ENCODE measurements around the gene TASOR. TPM values are rescaled to one million over a fixed set of nuclear protein-coding genes. Genes with fewer than 3 reads are reported as not detected.

The TASOR gene
- total and polyA plus RNA-seq, 2 of the 8 experiments (the other 6 are each of a cell fraction or from before 2014, with no cell fraction given) = 12.2 to 45.5 TPM

DNA sequence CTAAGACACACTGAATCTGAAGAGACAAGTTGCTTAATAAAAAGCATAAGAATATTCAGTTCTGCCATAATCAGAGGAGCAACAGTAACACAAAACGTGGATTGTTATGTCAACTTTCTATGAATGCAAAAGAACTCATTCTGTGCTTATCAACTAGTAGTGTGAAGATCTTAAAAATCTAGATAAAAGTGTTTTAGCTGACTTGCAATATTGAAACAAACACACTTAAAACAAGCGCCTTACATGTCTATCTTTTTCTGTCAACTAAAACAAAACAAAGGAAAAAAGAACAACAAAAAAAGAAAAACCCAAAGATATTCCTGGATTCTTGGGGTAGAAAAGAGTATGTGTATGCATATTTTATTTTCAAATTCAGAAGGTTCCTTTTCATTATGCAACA is 37.7 kb downstream of the TASOR start:
- H4K8ac ChIP-seq (ENCODE audit: extremely low read depth, insufficient read depth, low read length) = no peak overlapping the region
- H2BK20ac ChIP-seq (ENCODE audit: low read length) = no peak overlapping the region
- H3K9me3 ChIP-seq (ENCODE audit: insufficient read depth in 2 of 2, low read depth in 1 of 2, low read length in 1 of 2) = no peaks in the 10 kb centered on the region
- H3K23ac ChIP-seq (ENCODE audit: insufficient read length) = no peak overlapping the region
- H3K9ac ChIP-seq (replicated peaks in 1 of 4; ENCODE audit: extremely low read depth in 1 of 4, low read depth in 3 of 4, low read length in 3 of 4) = no peak overlapping the region
- H3K4ac ChIP-seq (replicated peaks; ENCODE audit: insufficient read length, low read depth, low read length) = no peak overlapping the region
- no peak overlapping the region for H2BK120ac ChIP-seq (replicated peaks; ENCODE audit: low read depth, low read length)
- H2BK12ac ChIP-seq (ENCODE audit: low read depth, low read length) = no peak overlapping the region
- H3K36me3 ChIP-seq (ENCODE audit: control insufficient read depth in 2 of 4, insufficient read depth in 4 of 4, low read length in 3 of 4) = peaks cover 2 to 45% (median 15%) of the 10 kb centered on the region in 4 experiments; a peak in 7 of 8 replicates
- no peaks in the 10 kb centered on the region for H3K27me3 ChIP-seq (replicated peaks in 1 of 4; ENCODE audit: control insufficient read depth in 3 of 4, extremely low read depth in 1 of 4, insufficient read depth in 3 of 4, low read length in 3 of 4)
- H2BK5ac ChIP-seq (ENCODE audit: low read depth, low read length) = no peak overlapping the region
- CTCF ChIA-PET (ENCODE audit: partially characterized antibody) = no interaction called here
- no peaks in the 10 kb centered on the region for H3K4me1 ChIP-seq (replicated peaks in 1 of 4; ENCODE audit: control insufficient read depth in 3 of 4, insufficient read depth in 4 of 4, low read length in 3 of 4)
- no peak overlapping the region for H2BK15ac ChIP-seq (ENCODE audit: low read length)
- POLR2A ChIA-PET (ENCODE audit: partially characterized antibody) = no interaction called here
- no peak overlapping the region for H2AFZ ChIP-seq (ENCODE audit: low read length)
- TF ChIP-seq GTF2F1 (IDR thresholded peaks at IDR 0.05; ENCODE audit: borderline replicate concordance, low read depth, low read length) (no peak), EGR1 (IDR thresholded peaks at IDR 0.05; ENCODE audit: borderline replicate concordance, low read depth, low read length) (no peak), TAF1 (IDR thresholded peaks at IDR 0.05; ENCODE audit: low read depth, low read length) (no peak), TCF12 (IDR thresholded peaks at IDR 0.05; ENCODE audit: low read depth, low read length) (no peak), NRF1 (IDR thresholded peaks at IDR 0.05; ENCODE audit: low read depth, low read length) (no peak), RAD21 (IDR thresholded peaks at IDR 0.05 in 1 of 2, conservative IDR thresholded peaks at IDR 0.05 in 1 of 2; ENCODE audit: low read depth in 2 of 2, low read length in 2 of 2) (no peak), YY1 (IDR thresholded peaks at IDR 0.05; ENCODE audit: low read depth, low read length) (no peak), HDAC2 (IDR thresholded peaks at IDR 0.05; ENCODE audit: borderline replicate concordance in 1 of 2, low read depth in 2 of 2, low read length in 2 of 2) (no peak), SAP30 (IDR thresholded peaks at IDR 0.05; ENCODE audit: insufficient read depth, insufficient replicate concordance, low read length) (no peak), SRF (IDR thresholded peaks at IDR 0.05; ENCODE audit: low read depth, low read length) (no peak), ZNF274 (IDR thresholded peaks at IDR 0.05; ENCODE audit: borderline replicate concordance, extremely low read depth, low read length) (no peak), JUND (IDR thresholded peaks at IDR 0.05; ENCODE audit: low read length) (no peak)
- TF ChIP-seq, protein P1, sequence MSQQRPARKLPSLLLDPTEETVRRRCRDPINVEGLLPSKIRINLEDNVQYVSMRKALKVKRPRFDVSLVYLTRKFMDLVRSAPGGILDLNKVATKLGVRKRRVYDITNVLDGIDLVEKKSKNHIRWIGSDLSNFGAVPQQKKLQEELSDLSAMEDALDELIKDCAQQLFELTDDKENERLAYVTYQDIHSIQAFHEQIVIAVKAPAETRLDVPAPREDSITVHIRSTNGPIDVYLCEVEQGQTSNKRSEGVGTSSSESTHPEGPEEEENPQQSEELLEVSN (IDR thresholded peaks at IDR 0.05) = no peak
- no peak overlapping the region for H3K56ac ChIP-seq (replicated peaks; ENCODE audit: insufficient read length, low read depth, low read length)
- no peak overlapping the region for H3K4me2 ChIP-seq (ENCODE audit: insufficient read depth in 1 of 2, low read depth in 2 of 2, low read length in 2 of 2)
- no peak for DNase-seq (ENCODE audit: low read depth in 1 of 2, low spot score in 2 of 2)
- FAIRE-seq = no peak
- H3K23me2 ChIP-seq (ENCODE audit: low read depth, low read length) = no peaks in the 10 kb centered on the region
- no peak overlapping the region for H4K5ac ChIP-seq (ENCODE audit: insufficient read length, low read depth, low read length)
- no peak overlapping the region for H3K18ac ChIP-seq (ENCODE audit: extremely low read depth, low read length)
- peaks cover 0 to 8% of the 10 kb centered on the region in 2 experiments; a peak in 1 of 4 replicates for H3K79me2 ChIP-seq (ENCODE audit: control insufficient read depth in 1 of 2, insufficient read depth in 2 of 2, low read length in 2 of 2)
- no peak overlapping the region for H3K27ac ChIP-seq (ENCODE audit: low read depth, low read length)
- peaks cover 1 to 5% of the 10 kb centered on the region in 2 experiments for H4K20me1 ChIP-seq (replicated peaks in 1 of 2; ENCODE audit: control insufficient read depth in 1 of 2, insufficient read depth in 2 of 2, low read length in 2 of 2)
- H3K4me3 ChIP-seq (ENCODE audit: extremely low read depth in 1 of 4, insufficient read depth in 2 of 4, low read depth in 3 of 4, low read length in 4 of 4) = no peak overlapping the region
- 89% methylated on average over 2 of the region's 2 CpGs; no CpG with 5 or more reads in 1 of the 2 experiments for WGBS, 2 experiments (ENCODE audit: extremely low coverage in 1 of 2, insufficient coverage in 1 of 2, insufficient read length in 1 of 2, insufficient replicate concordance in 2 of 2, low coverage in 1 of 2, low lambda C conversion rate in 2 of 2, missing lambda C conversion rate in 1 of 2)
- H3K14ac ChIP-seq (ENCODE audit: insufficient read length) = no peak overlapping the region
- H4K91ac ChIP-seq (replicated peaks; ENCODE audit: insufficient read length, low read length) = no peak overlapping the region
- H2AK5ac ChIP-seq (ENCODE audit: low read depth, low read length) = no peak overlapping the region
- no peaks in the 10 kb centered on the region for H3K79me1 ChIP-seq (ENCODE audit: low read depth, low read length)

Data from H1 (cell line).